Glomerular visceral epithelial cell (primary cell): ENCODE measurements around the gene NDUFC2.
"Not testable (repeated sequence)": the region's sequence is repeated elsewhere in the genome, so short reads cannot be mapped to it uniquely, and the experiment has no call there.

Experiments
- DNase-seq: peaks from one replicate; pipeline ENCODE4 v3.0.0-alpha.2; 2016; ENCODE audit errors: extremely low spot score

The NDUFC2 gene

GRCh38 chr11:78054971-78055370 lies 24.7 kb downstream of the NDUFC2 start:
- no peak for DNase-seq

GRCh38 chr11:78050964-78051831 lies 28.5 kb downstream of the NDUFC2 start:
- DNase-seq: peak; percentile 79

DNA sequence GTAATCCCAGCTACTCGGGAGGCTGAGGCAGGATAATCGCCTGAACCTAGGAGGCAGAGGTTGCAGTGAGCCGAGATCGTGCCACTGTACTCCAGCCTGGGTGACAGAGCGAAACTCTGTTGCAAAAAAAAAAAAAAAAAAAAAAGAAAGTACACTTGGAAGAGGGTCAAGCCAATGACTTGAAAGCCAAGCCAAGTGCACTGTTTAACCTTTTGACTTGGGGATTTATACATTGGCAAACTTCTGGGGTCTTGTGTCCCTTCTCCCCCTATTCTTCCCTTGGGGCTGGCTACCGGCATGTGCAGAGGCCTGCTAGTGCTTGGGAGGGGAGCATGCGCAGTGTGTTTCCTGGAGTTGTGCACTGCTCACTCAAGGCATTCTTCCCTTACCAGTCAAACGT lies 30.3 kb downstream of the NDUFC2 start:
- DNase-seq: no peak

DNA sequence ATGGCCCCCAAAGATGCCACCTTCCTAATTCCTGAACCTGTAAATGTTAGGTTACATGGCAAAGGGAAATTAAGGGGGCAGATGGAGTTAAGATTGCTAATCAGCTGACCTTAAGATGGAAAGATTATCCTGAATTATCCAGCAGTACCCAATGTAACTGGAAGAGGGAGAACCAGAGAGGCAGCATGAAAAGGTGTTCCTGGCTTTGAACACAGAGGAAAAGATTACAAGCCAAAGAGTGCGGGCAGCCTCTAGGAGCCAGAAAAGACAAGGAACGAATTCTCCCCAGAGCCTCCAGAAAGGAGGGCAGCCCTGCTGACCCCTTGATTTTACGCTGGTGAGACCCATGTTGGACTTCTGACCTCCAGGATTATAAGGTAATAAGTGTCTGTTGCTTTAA lies 31.1 kb downstream of the NDUFC2 start:
- DNase-seq: no peak

GRCh38 chr11:78046486-78046854 lies 33.2 kb downstream of the NDUFC2 start:
- no peak for DNase-seq

DNA sequence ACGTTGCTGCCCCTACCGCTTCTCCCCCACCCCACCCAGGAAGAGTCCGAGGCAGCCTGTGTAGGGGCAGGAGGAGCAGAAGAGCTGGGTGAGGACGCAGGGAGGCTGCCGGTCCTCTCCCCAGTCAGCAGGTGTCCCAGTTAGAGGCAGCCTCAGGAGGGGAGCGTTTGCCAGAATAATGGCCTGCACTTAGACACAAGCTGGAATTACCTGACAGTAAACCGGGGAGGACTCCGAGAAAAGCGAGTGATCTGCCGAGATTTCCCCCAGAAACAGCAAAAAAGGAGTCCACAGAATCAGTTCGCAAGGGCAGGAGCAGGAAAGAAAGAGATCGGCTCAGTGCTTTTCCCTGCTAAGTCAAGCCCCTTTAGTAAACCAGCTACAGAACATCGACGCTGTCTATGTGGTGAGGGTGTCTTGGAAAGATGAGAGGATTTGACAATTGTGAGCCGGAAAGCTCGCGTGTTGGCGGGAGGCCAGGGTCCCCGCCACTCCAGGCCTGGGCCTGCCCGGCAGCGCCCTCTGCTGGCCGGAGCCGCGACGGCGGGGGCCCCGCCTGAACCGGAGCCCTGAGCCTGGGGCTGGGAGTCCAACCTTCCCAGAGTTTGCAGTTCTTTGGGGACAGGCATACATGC lies 33.7 kb downstream of the NDUFC2 start:
- peak; percentile 75 for DNase-seq

DNA sequence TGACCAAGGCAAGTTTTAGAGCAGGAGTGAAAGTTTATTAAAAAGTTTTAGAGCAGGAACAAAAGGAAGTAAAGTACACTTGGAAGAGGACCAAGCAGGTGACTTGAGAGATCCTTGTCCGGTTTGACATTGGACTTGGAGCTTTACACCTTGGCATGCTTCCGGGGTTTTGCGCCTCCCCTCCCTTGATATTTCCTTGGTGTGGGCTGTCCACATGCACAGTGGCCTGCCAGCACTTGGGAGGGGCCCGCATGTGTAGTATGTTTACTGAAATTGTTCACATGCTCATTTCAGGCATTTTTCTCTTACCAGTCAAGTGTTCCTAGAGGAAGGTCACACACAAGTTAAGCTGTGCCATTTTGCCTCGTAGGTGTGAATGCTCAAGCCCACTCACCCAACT lies 35.0 kb downstream of the NDUFC2 start:
- DNase-seq: no peak

DNA sequence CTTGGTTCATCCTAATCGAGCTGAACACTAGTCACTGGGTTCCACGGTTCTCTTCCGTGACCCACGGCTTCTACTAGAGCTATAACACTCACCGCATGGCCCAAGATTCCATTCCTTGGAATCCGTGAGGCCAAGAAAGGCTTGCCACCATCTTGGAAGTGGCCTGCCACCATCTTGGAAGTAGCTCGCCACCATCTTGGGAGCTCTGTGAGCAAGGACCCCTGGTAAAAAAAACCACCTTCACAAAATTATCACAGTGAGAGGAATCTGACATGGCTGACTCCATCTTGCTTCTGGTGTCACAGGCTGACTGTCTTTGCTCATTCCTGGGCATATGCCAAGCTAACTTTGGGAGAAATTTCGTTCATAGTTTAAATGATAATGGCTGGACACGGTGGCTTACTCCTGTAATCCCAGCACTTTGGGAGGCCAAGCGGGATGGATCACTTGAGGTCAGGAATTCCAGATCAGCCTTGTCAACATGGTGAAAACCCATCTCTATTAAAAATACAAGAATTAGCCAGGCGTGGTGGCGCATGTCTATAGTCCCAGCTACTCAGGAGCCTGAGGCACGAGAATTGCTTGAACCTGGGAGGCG lies 37.7 kb downstream of the NDUFC2 start:
- DNase-seq: peak; percentile 82

GRCh38 chr11:78041380-78041719 lies 38.3 kb downstream of the NDUFC2 start:
- not testable (repeated sequence) for DNase-seq

GRCh38 chr11:78040691-78041379 lies 38.8 kb downstream of the NDUFC2 start:
- DNase-seq: peak; percentile 34

GRCh38 chr11:78039919-78040671 lies 39.6 kb downstream of the NDUFC2 start:
- peak; percentile 91 for DNase-seq

- no peak for DNase-seq
Observed at GRCh38 chr11:78039391-78039918, 40.2 kb downstream of the NDUFC2 start.

DNA sequence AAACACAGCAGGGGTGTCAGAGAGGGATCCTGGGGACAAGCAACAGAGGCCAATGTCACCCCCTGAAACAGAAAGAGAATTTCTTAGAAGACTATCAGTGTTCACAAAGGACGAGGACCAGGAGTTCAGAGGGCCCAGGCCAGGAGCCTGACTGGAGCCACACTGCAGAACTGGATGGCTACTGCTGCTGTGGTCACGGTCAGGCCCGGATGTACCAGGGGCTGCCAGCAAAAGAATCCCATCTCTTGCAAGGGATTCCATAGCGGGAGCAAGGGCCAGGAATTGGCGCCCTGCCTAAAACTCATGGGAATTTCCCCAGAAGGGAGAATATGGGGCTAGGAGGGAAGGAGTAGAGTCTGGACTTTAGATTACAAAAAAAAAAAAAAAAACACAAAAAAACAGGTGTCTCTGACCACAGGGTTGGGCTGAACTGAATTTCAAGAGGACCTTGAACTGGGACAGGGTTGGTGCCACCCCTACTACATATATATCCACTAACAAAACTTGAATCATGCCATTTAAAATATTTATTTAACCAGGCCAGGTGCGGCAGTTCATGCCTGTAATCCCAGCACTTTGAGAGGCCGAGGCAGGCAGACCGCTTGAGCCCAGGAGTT lies 40.9 kb downstream of the NDUFC2 start:
- DNase-seq: peak; percentile 94

DNA sequence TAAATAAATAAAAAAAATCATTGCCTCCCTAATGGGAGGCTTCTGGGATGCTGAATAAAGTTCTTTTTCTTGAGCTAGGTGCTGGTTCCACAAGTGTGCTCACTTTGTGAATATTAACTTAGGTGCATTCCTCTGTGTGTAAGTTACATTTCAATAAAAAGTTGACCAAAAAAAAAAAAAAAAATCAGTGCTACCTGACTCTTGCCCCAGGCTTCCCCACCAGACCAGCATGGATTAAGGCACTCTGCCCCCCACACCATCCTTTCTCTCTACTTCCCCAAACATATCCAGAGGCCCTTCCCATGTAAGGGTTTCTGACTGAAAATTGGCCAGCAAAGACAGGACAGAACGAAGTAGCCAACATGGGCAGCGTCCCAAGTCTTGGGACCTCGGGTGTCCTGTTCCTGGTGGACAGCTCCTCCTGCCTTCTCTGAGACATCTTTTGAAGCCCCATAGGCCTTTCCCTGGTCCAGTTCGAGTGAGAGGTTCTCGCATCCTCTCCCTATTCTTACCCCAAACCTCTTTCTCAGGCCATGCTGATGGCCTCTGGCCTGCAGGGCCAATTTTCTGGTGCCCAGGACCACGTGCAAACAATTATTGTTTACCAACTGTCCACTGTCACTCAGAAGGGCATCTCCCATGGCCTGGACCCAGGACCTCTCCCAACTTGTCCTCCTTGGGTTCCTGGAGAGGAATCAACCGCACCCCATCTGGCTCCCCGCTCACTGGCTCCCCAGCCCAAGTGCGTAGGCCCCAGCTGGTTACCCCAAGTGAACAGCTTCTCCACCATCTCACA lies 41.6 kb downstream of the NDUFC2 start:
- DNase-seq: no peak

DNA sequence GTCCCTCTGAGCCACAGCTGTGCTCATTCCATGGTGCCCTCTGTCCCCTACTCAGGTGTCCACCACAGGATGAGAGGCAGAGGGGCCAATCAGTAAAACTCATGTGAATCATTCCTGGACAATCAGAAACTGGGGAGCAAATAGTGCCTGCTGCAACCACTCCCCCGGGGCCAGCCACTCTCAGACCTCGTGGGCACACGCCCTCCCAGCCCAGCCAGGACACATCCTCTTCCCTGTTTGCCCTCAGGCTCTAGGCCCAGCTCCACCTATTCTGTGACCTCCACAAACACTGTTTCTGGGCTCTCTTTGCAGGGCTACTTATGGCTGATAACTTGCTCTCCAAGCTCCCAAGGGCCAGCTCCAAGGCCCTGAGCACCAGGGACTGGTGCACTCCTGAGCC lies 42.6 kb downstream of the NDUFC2 start:
- no peak for DNase-seq

DNA sequence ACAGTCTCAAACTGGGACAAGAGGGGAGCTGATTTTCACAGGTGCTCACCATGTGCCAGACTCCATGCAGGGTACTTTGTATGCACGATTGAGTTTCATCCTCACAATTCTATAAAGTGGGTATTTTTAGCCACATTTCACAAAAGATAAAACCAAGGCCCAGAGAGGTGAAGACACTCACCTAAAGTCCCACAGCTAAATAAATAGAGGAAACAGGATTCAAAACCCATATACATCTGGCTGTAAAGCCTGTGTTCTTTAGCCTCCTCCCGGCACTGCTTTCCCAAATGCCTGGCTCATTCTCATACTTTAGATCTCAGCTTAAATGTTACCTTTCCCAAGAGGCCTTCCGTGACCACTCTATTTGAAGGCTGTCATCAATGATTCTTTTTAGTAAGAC lies 43.3 kb downstream of the NDUFC2 start:
- no peak for DNase-seq

GRCh38 chr11:78034623-78035022 lies 45.0 kb downstream of the NDUFC2 start:
- no peak for DNase-seq

DNA sequence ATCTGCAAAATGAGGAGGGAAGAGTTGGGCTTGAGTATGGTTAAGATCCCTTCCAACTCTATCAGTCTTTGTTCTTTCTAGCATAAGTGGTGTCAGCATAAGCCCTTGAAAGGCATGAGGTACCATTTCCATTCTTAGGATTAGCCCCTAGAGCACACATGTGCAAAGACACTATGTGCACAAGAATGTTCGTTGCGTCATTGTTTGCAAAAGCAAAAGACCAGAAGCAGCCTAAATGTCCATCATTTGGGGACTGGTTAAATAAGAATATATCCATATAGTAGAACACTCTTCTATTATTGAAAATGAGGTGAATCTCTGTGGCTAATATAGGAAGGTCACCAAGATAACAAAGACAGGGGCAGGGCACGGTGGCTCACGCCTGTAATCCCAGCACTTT lies 46.6 kb downstream of the NDUFC2 start:
- no peak for DNase-seq

- DNase-seq: no peak
Observed at GRCh38 chr11:78032090-78032489, 47.6 kb downstream of the NDUFC2 start.

DNA sequence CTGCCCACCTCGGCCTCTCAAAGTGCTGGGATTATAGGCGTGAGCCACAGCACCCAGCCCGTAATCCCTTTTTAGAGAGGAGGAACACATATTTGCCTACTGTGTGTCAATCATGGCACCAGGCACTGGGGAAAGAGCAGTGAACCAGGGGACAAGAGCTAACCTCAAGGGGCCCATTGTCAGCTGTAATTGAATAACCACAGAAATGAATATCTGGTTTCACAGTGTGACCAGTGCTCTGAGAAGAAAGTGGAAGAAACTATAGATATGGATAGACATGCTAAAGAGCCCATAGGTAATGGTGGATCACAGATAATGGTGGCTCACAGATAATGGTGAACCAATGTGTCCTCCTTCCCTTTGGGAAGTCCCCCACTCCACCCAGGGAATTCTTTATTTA lies 48.0 kb downstream of the NDUFC2 start:
- no peak for DNase-seq
